Tibial artery (tissue), 4 donors: ENCODE data around the gene PAFAH1B2.

Experiments
- DNase-seq, 2 donors: peaks; one replicate each; pipeline ENCODE4 v3.0.0-alpha.2; 2019
- H3K27ac ChIP-seq, 2 donors: fragments of 200-600 bp; sonication (generic) in 1 of 2; 1 replicate in 1 of 2; 2 replicates in 1 of 2; pipeline ENCODE4 v1.5.1; 2018 to 2019; ENCODE audit warnings: mild to moderate bottlenecking in 1 of 2
- H3K27me3 ChIP-seq, 2 donors: fragments of 200-600 bp; sonication (generic) in 1 of 2; one replicate each; pipeline versions ENCODE4 v1.5.1 to v1.6.0; 2016 to 2019
- H3K36me3 ChIP-seq, 3 donors: fragments of 200-600 bp; sonication (generic) in 2 of 3; one replicate each; pipeline ENCODE4 v1.5.1; 2016 to 2019; ENCODE audit warnings: mild to moderate bottlenecking in 2 of 3
- H3K4me1 ChIP-seq, 4 donors: fragments of 200-600 bp; sonication (generic) in 2 of 4; 1 replicate in 3 of 4; 2 replicates in 1 of 4; pipeline ENCODE4 v1.5.1; 2016 to 2019
- H3K4me3 ChIP-seq, 2 donors: fragments of 200-600 bp; sonication (generic) in 1 of 2; 1 replicate in 1 of 2; 2 replicates in 1 of 2; pipeline ENCODE4 v1.5.1; 2018 to 2019; ENCODE audit warnings: mild to moderate bottlenecking in 2 of 2
- H3K9me3 ChIP-seq, 3 donors: fragments of 200-600 bp; sonication (generic) in 1 of 3; one replicate each; pipeline ENCODE4 v1.5.1; 2016 to 2019
- CTCF ChIP-seq, 2 experiments: fragments of 200-600 bp in 1 of 2; fragments of 450-650 bp in 1 of 2; IDR thresholded peaks; one replicate each; pipeline ENCODE4 v1.5.1; 2017 to 2019; ENCODE audit warnings: antibody characterized with exemption in 2 of 2, mild to moderate bottlenecking in 1 of 2, moderate library complexity in 1 of 2
- intact Hi-C: fragments of 100-400 bp; cut with DNase I; formaldehyde crosslinking; loops from one replicate; pipeline ENCODE4 v1.15.0; 2023; ENCODE audit warnings: low total_unique reads

PAFAH1B2 gene

GRCh38 chr11:117166491-117166890, 22.4 kb downstream of the PAFAH1B2 start:
- peaks cover 0 to 9% (median 0%) of the 10 kb centered on the region in 4 donors for H3K4me1 ChIP-seq
- H3K27ac ChIP-seq = no peak overlapping the region
- no peak for TF ChIP-seq CTCF (IDR thresholded peaks at IDR 0.05)
- no peak overlapping the region for H3K4me3 ChIP-seq
- H3K9me3 ChIP-seq = no peaks in the 10 kb centered on the region
- H3K36me3 ChIP-seq = peaks cover 76 to 91% (median 80%) of the 10 kb centered on the region in 3 donors
- intact Hi-C loops = no loop called here
- DNase-seq = no peak
- H3K27me3 ChIP-seq = no peaks in the 10 kb centered on the region

GRCh38 chr11:117169736-117170135, 25.6 kb downstream of the PAFAH1B2 start:
- Histone ChIP-seq H3K9me3 (no peaks in the 10 kb centered on the region), H3K36me3 (peaks cover 48 to 62% (median 49%) of the 10 kb centered on the region in 3 donors), H3K27ac (no peak overlapping the region), H3K27me3 (no peaks in the 10 kb centered on the region), H3K4me3 (no peak overlapping the region), H3K4me1 (peaks cover 0 to 9% (median 0%) of the 10 kb centered on the region in 4 donors)
- intact Hi-C loops = no loop called here
- no peak for DNase-seq
- no peak for TF ChIP-seq CTCF (IDR thresholded peaks at IDR 0.05)

GRCh38 chr11:117170210-117170609, 26.1 kb downstream of the PAFAH1B2 start:
- Histone ChIP-seq H3K27me3 (no peaks in the 10 kb centered on the region), H3K4me1 (peaks cover 0 to 9% (median 0%) of the 10 kb centered on the region in 4 donors), H3K9me3 (no peaks in the 10 kb centered on the region), H3K4me3 (no peak overlapping the region), H3K27ac (no peak overlapping the region), H3K36me3 (peaks cover 43 to 57% (median 45%) of the 10 kb centered on the region in 3 donors)
- no peak for TF ChIP-seq CTCF (IDR thresholded peaks at IDR 0.05)
- intact Hi-C loops = no loop called here
- DNase-seq = no peak

GRCh38 chr11:117171007-117171403, 26.9 kb downstream of the PAFAH1B2 start:
- no peak overlapping the region for H3K4me3 ChIP-seq
- H3K9me3 ChIP-seq = no peaks in the 10 kb centered on the region
- no peak for TF ChIP-seq CTCF (IDR thresholded peaks at IDR 0.05)
- intact Hi-C loops = no loop called here
- H3K36me3 ChIP-seq = peaks cover 35 to 49% (median 37%) of the 10 kb centered on the region in 3 donors
- no peak for DNase-seq
- H3K27ac ChIP-seq = no peak overlapping the region
- peaks cover 0 to 9% (median 0%) of the 10 kb centered on the region in 4 donors for H3K4me1 ChIP-seq
- H3K27me3 ChIP-seq = no peaks in the 10 kb centered on the region

GRCh38 chr11:117171404-117172061, 27.4 kb downstream of the PAFAH1B2 start:
- Histone ChIP-seq H3K4me1 (peaks cover 0 to 8% (median 0%) of the 10 kb centered on the region in 4 donors), H3K27me3 (no peaks in the 10 kb centered on the region), H3K4me3 (no peak overlapping the region), H3K27ac (peak overlapping the region in 1 of 2 donors; percentile 19), H3K36me3 (peaks cover 30 to 44% (median 34%) of the 10 kb centered on the region in 3 donors), H3K9me3 (no peaks in the 10 kb centered on the region)
- no peak for TF ChIP-seq CTCF (IDR thresholded peaks at IDR 0.05)
- DNase-seq = no peak
- intact Hi-C loops = no loop called here
